ENCODE results near the gene ASF1B.

ASF1B gene

GRCh38 chr19:14122924-14123323 lies 13.5 kb downstream of the ASF1B start:
- Histone ChIP-seq H3K27me3 (ENCODE audit: control insufficient read depth, low read length) (no peaks in the 10 kb centered on the region), H3K9me2 (replicated peaks; ENCODE audit: control insufficient read depth, low read length) (no peaks in the 10 kb centered on the region), H3K9me3 (ENCODE audit: control insufficient read depth, insufficient read depth, low read length) (no peaks in the 10 kb centered on the region), H3K36me3 (ENCODE audit: control insufficient read depth, low read length) (peaks cover 60% of the 10 kb centered on the region), H3F3A (ENCODE audit: control insufficient read depth, insufficient read depth) (peaks cover 18% of the 10 kb centered on the region), H3K4me3 (ENCODE audit: low read length) (no peak overlapping the region), H3K4me2 (ENCODE audit: low read length) (no peak overlapping the region), H3K27ac (ENCODE audit: low read depth, low read length) (no peak overlapping the region), H3K4me1 (ENCODE audit: control insufficient read depth, low read length) (peaks cover 9% of the 10 kb centered on the region), H3K79me2 (ENCODE audit: control insufficient read depth, low read length) (peaks cover 7% of the 10 kb centered on the region), H4K20me1 (ENCODE audit: control insufficient read depth, insufficient read depth, low read depth, low read length) (peaks cover 4% of the 10 kb centered on the region; the same call in 1 of the 2 replicates)
- TF ChIP-seq EZH2phosphoT487 (IDR thresholded peaks at IDR 0.05; ENCODE audit: borderline replicate concordance, low read length), result no peak
- no peak for TF ChIP-seq CTCF (IDR thresholded peaks at IDR 0.05; ENCODE audit: low read depth, low read length, poor library complexity, severe bottlenecking)

GRCh38 chr19:14120497-14120780 lies 15.9 kb downstream of the ASF1B start:
- H3K79me2 ChIP-seq (ENCODE audit: control insufficient read depth, low read length), result peaks cover 18% of the 10 kb centered on the region

GRCh38 chr19:14119644-14120496 lies 16.5 kb downstream of the ASF1B start:
- Histone ChIP-seq H3K9me3 (ENCODE audit: control insufficient read depth, insufficient read depth, low read length) (no peaks in the 10 kb centered on the region), H3K27ac (ENCODE audit: low read depth, low read length) (no peak overlapping the region)
- no peak for TF ChIP-seq EZH2phosphoT487 (IDR thresholded peaks at IDR 0.05; ENCODE audit: borderline replicate concordance, low read length)
- no peak for TF ChIP-seq CTCF (IDR thresholded peaks at IDR 0.05; ENCODE audit: low read depth, low read length, poor library complexity, severe bottlenecking)

More at GRCh38 chr19:14120497-14120780, 15.9 kb downstream of the ASF1B start:
- H3K4me1 ChIP-seq (ENCODE audit: control insufficient read depth, low read length), result peaks cover 25% of the 10 kb centered on the region
- H3K9me2 ChIP-seq (replicated peaks; ENCODE audit: control insufficient read depth, low read length), result no peaks in the 10 kb centered on the region
- no peak overlapping the region for H3K4me3 ChIP-seq (ENCODE audit: low read length)
- H3K9me3 ChIP-seq (ENCODE audit: control insufficient read depth, insufficient read depth, low read length), result no peaks in the 10 kb centered on the region
- no peak overlapping the region for H3K27ac ChIP-seq (ENCODE audit: low read depth, low read length)
- H3K27me3 ChIP-seq (ENCODE audit: control insufficient read depth, low read length), result no peaks in the 10 kb centered on the region
- H3K4me2 ChIP-seq (ENCODE audit: low read length), result no peak overlapping the region
- peaks cover 3% of the 10 kb centered on the region; the same call in 1 of the 2 replicates for H4K20me1 ChIP-seq (ENCODE audit: control insufficient read depth, insufficient read depth, low read depth, low read length)
- TF ChIP-seq EZH2phosphoT487 (IDR thresholded peaks at IDR 0.05; ENCODE audit: borderline replicate concordance, low read length) (no peak), CTCF (IDR thresholded peaks at IDR 0.05; ENCODE audit: low read depth, low read length, poor library complexity, severe bottlenecking) (no peak)
- H3F3A ChIP-seq (ENCODE audit: control insufficient read depth, insufficient read depth), result peaks cover 18% of the 10 kb centered on the region
- peaks cover 35% of the 10 kb centered on the region for H3K36me3 ChIP-seq (ENCODE audit: control insufficient read depth, low read length)

More at GRCh38 chr19:14119644-14120496, 16.5 kb downstream of the ASF1B start:
- Histone ChIP-seq H3K4me1 (ENCODE audit: control insufficient read depth, low read length) (peaks cover 30% of the 10 kb centered on the region), H3K4me2 (ENCODE audit: low read length) (no peak overlapping the region), H3K27me3 (ENCODE audit: control insufficient read depth, low read length) (no peaks in the 10 kb centered on the region), H3K9me2 (replicated peaks; ENCODE audit: control insufficient read depth, low read length) (no peaks in the 10 kb centered on the region), H3K36me3 (ENCODE audit: control insufficient read depth, low read length) (peaks cover 30% of the 10 kb centered on the region), H4K20me1 (ENCODE audit: control insufficient read depth, insufficient read depth, low read depth, low read length) (peaks cover 3% of the 10 kb centered on the region; the same call in 1 of the 2 replicates), H3K4me3 (ENCODE audit: low read length) (no peak overlapping the region), H3F3A (ENCODE audit: control insufficient read depth, insufficient read depth) (peaks cover 21% of the 10 kb centered on the region), H3K79me2 (ENCODE audit: control insufficient read depth, low read length) (peaks cover 20% of the 10 kb centered on the region)

Data from DOHH2 (cell line).